Osteocyte (in vitro differentiated cells): ENCODE results near the gene FAM170B. TPM values are rescaled to one million over a fixed set of nuclear protein-coding genes. Genes with fewer than 3 reads are reported as not detected.

Source experiments
- DNase-seq: peaks from one replicate; pipeline ENCODE4 v3.0.0; 2021; ENCODE audit warnings: mixed read lengths; ENCODE audit not compliant: unreplicated experiment; ENCODE audit errors: extremely low spot score
- H3K27ac Mint-ChIP-seq: one replicate; pipeline ENCODE4 v1.8.0; 2021; ENCODE audit warnings: mild to moderate bottlenecking, mixed read lengths; ENCODE audit not compliant: unreplicated experiment
- H3K27me3 Mint-ChIP-seq: one replicate; pipeline ENCODE4 v1.8.0; 2021; ENCODE audit warnings: mixed read lengths; ENCODE audit not compliant: unreplicated experiment
- H3K36me3 Mint-ChIP-seq: one replicate; pipeline ENCODE4 v1.8.0; 2021; ENCODE audit warnings: mixed read lengths; ENCODE audit not compliant: unreplicated experiment
- H3K4me1 Mint-ChIP-seq: one replicate; pipeline ENCODE4 v1.8.0; 2021; ENCODE audit warnings: mixed read lengths; ENCODE audit not compliant: unreplicated experiment
- H3K4me3 Mint-ChIP-seq: one replicate; pipeline ENCODE4 v1.8.0; 2021; ENCODE audit warnings: mild to moderate bottlenecking, moderate library complexity, mixed read lengths; ENCODE audit not compliant: unreplicated experiment
- H3K9me3 Mint-ChIP-seq: one replicate; pipeline ENCODE4 v1.8.0; 2021; ENCODE audit warnings: mixed read lengths; ENCODE audit not compliant: unreplicated experiment
- CTCF ChIP-seq: fragments of 200-600 bp; sonication (generic); IDR thresholded peaks from 2 replicates; pipeline ENCODE4 v1.5.0; 2021; ENCODE audit warnings: antibody characterized with exemption, mild to moderate bottlenecking, moderate library complexity
- total RNA-seq: library from RNA; stranded (reverse); gene quantifications from 2 replicates; pipeline ENCODE4 v1.2.1, GENCODE V29; 2021

Gene FAM170B
- total RNA-seq, 1 donor from 2014 or later = not detected

GRCh38 chr10:49106451-49106850, 27.4 kb downstream of the FAM170B start:
- no peak for TF ChIP-seq CTCF
- Mint-ChIP-seq H3K27me3 (peaks cover 7% of the 10 kb centered on the region), H3K4me3 (no peak overlapping the region), H3K27ac (no peak overlapping the region), H3K9me3 (no peaks in the 10 kb centered on the region), H3K4me1 (peaks cover 8% of the 10 kb centered on the region), H3K36me3 (no peaks in the 10 kb centered on the region)
- DNase-seq = no peak

- no peak overlapping the region for H3K4me3 Mint-ChIP-seq
- no peak for TF ChIP-seq CTCF
- peaks cover 7% of the 10 kb centered on the region for H3K27me3 Mint-ChIP-seq
- no peak for DNase-seq
- no peaks in the 10 kb centered on the region for H3K36me3 Mint-ChIP-seq
- no peak overlapping the region for H3K27ac Mint-ChIP-seq
- H3K9me3 Mint-ChIP-seq = no peaks in the 10 kb centered on the region
- H3K4me1 Mint-ChIP-seq = peaks cover 6% of the 10 kb centered on the region
Measured at GRCh38 chr10:49105076-49105475, 28.7 kb downstream of the FAM170B start.

GRCh38 chr10:49104323-49104722, 29.5 kb downstream of the FAM170B start:
- H3K9me3 Mint-ChIP-seq = no peaks in the 10 kb centered on the region
- no peak overlapping the region for H3K4me3 Mint-ChIP-seq
- H3K27me3 Mint-ChIP-seq = peaks cover 12% of the 10 kb centered on the region
- DNase-seq = no peak
- no peak for TF ChIP-seq CTCF
- no peaks in the 10 kb centered on the region for H3K36me3 Mint-ChIP-seq
- H3K4me1 Mint-ChIP-seq = no peaks in the 10 kb centered on the region
- H3K27ac Mint-ChIP-seq = no peak overlapping the region

- Mint-ChIP-seq H3K9me3 (no peaks in the 10 kb centered on the region), H3K27ac (no peak overlapping the region), H3K4me3 (no peak overlapping the region)
Measured at GRCh38 chr10:49103761-49104160, 30.1 kb downstream of the FAM170B start.

GRCh38 chr10:49099046-49099445, 34.8 kb downstream of the FAM170B start:
- peaks cover 5% of the 10 kb centered on the region for H3K27me3 Mint-ChIP-seq
- DNase-seq = no peak
- no peak overlapping the region for H3K4me3 Mint-ChIP-seq
- H3K27ac Mint-ChIP-seq = no peak overlapping the region
- H3K9me3 Mint-ChIP-seq = no peaks in the 10 kb centered on the region
- no peaks in the 10 kb centered on the region for H3K4me1 Mint-ChIP-seq
- TF ChIP-seq CTCF = no peak
- no peaks in the 10 kb centered on the region for H3K36me3 Mint-ChIP-seq

More at GRCh38 chr10:49103761-49104160, 30.1 kb downstream of the FAM170B start:
- no peaks in the 10 kb centered on the region for H3K4me1 Mint-ChIP-seq
- no peaks in the 10 kb centered on the region for H3K36me3 Mint-ChIP-seq
- H3K27me3 Mint-ChIP-seq = peaks cover 12% of the 10 kb centered on the region
- no peak for TF ChIP-seq CTCF
- no peak for DNase-seq
